Natural killer cell treated with Interleukin-12 subunit alpha and Interleukin-12 subunit beta and Interleukin-15 and Interleukin-18, amount 100 ng/mL, for 72 hours (primary cell): ENCODE data around the gene MYO5C. TPM values are rescaled to one million over a fixed set of nuclear protein-coding genes. Genes with fewer than 3 reads are reported as not detected.
"Not testable (repeated sequence)": the region's sequence is repeated elsewhere in the genome, so short reads cannot be mapped to it uniquely, and the experiment has no call there.

Experiments used
- ATAC-seq, 2 donors: fragments of 150-1000 bp; cut with Tn5 transposase in 1 of 2; sonication (Bioruptor Pico), chemical (Tn5 transposase) in 1 of 2; 2 replicates each; pipeline ENCODE4 v1.10.0; 2021
- DNase-seq: peaks from one replicate; pipeline ENCODE4 v3.0.0; 2022; ENCODE audit warnings: low spot score
- H3K27ac Mint-ChIP-seq, 2 donors: 1 replicate in 1 of 2; 2 replicates in 1 of 2; pipeline ENCODE4 v1.8.0; 2022; ENCODE audit warnings: mixed read lengths in 2 of 2, mild to moderate bottlenecking in 1 of 2, moderate library complexity in 1 of 2
- H3K27me3 Mint-ChIP-seq, 2 donors: 1 replicate in 1 of 2; 2 replicates in 1 of 2; pipeline ENCODE4 v1.8.0; 2022; ENCODE audit warnings: mixed read lengths in 2 of 2
- H3K36me3 Mint-ChIP-seq: one replicate; pipeline ENCODE4 v1.8.0; 2022; ENCODE audit warnings: mixed read lengths
- H3K4me1 Mint-ChIP-seq, 2 donors: 1 replicate in 1 of 2; 2 replicates in 1 of 2; pipeline ENCODE4 v1.8.0; 2022; ENCODE audit warnings: low read depth in 2 of 2, mixed read lengths in 2 of 2, mild to moderate bottlenecking in 1 of 2
- H3K4me3 Mint-ChIP-seq: one replicate; pipeline ENCODE4 v1.8.0; 2022; ENCODE audit warnings: mixed read lengths
- H3K9me3 Mint-ChIP-seq: 2 replicates; pipeline ENCODE4 v1.8.0; 2022; ENCODE audit warnings: mixed read lengths
- total RNA-seq, 2 donors: library from RNA; stranded (reverse); gene quantifications; one replicate each; pipeline ENCODE4 v1.2.3, GENCODE V29; 2022

Gene MYO5C
- total RNA-seq, 2 donors from 2014 or later: 0.42 to 0.45 TPM

DNA sequence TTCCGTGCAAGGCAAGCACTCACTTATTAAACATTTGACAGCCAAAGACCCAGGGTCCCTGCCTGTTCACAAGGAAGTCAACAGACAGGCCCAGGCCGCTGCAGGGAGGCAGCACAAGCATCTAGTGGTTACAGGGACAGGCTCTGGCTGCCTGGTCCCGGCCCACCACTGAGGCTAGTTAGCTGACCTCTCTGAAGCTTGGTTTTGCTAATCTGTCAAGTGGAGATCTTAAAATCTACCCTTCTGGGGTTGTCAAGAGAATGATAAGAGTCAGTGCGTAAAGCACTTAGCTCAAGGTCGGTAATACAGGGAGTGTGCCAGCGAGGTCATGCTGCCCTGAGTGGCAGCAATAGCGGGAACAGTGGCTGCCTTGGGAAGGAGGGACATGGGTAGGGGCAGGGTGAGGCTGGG is 110.4 kb downstream of the MYO5C start:
- Mint-ChIP-seq H3K36me3 (no peaks in the 10 kb centered on the region), H3K9me3 (no peaks in the 10 kb centered on the region), H3K27ac (no peak overlapping the region), H3K27me3 (no peaks in the 10 kb centered on the region), H3K4me3 (no peak overlapping the region), H3K4me1 (peaks cover 0 to 7% of the 10 kb centered on the region in 2 donors)
- DNase-seq (no peak), ATAC-seq (no peak)

DNA sequence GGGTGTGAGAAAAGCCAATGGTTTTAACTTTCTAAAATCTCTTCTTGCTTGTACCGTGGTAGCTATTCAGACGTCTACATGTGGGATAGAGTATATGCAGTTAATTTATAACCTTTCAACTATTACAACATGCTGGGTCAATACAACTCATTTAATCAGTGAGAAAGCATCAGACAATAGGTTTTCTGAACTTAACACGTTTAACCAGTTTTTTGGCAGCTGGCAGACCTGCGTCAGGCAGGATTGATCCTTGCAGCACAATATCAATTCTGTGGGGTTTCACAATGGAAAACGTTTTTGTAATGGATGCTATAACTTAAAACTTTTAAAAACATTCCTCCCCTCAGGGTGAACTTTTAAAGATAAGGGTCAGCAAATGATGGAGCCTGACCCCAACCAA is 110.9 kb downstream of the MYO5C start:
- no peaks in the 10 kb centered on the region for H3K27me3 Mint-ChIP-seq
- no peak for ATAC-seq

DNA sequence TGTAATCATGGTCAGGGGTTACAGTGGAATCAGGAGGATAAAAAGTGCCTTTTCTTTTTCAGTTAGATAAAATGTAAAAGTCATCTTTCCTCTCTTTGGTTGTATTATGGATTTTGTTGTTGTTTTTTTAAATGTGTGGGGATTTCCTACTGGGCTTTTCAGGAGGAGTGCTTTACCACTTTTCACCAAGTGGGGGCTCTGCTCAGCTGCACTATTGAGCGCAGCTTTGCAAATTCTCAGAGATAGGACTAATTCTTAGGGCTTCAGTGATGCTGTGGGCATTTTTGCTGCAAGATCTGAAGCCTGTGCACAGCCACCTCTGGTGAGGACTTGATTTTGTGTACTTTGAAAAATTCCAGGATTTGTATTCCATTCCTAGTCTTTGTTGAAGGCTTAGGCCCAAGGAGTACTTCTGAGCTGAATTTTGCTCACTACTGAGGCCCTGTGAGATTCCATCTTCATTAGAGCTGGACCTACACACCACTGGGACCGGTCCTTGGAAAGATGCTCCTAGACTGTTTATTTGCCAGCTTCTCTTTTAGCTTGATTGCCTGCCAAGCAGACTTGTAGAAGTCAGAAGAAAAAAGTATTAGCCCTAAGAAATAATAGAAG is 111.9 kb downstream of the MYO5C start:
- no peaks in the 10 kb centered on the region for H3K36me3 Mint-ChIP-seq
- H3K27me3 Mint-ChIP-seq: no peaks in the 10 kb centered on the region
- H3K4me3 Mint-ChIP-seq: no peak overlapping the region
- H3K9me3 Mint-ChIP-seq: no peaks in the 10 kb centered on the region
- no peak for ATAC-seq
- DNase-seq: no peak
- no peak overlapping the region for H3K27ac Mint-ChIP-seq
- H3K4me1 Mint-ChIP-seq: peaks cover 7 to 12% of the 10 kb centered on the region in 2 donors

More for the DNA sequence above, 110.9 kb downstream of the MYO5C start:
- Mint-ChIP-seq H3K9me3 (no peaks in the 10 kb centered on the region), H3K27ac (no peak overlapping the region), H3K36me3 (no peaks in the 10 kb centered on the region), H3K4me3 (no peak overlapping the region), H3K4me1 (peaks cover 0 to 7% of the 10 kb centered on the region in 2 donors)
- DNase-seq: no peak

DNA sequence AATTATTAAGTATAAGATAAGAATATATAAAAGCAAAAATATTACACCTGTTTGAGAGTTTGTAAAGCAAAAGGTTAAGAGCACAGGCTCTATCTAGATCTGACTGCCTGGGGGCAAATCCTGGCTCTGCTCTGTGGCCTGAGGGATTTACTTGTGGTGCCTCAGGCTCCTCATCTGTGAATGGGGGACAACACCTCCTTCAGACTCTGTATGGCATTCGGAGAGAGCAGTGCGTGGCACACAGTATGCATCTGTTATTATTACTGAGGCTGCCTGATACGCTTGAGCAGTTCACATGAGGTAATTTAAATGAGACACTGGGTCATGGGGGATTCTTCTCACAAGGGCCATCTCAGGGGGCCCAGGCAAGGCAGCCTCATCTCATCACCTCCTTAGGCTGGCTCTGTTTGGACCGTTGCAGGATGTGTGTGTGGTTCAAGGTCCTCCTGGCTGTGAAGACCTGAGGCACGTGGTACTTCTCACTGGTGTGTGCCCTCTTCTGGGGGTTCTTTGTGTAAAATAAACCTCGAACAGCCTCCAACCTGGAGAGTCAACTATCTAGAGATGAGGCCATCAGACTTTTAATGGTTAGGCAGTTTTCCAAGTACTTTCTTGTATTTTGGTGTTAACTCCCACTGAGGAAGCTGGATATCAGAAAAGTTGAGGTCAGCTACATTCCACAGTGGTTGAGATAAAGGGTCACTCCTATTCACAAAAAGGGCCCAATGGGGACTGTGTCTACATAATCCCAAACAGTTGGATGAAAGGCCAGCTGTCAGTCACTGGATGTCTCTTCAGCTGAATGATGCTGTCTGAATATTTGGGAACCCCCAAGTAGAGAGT is 113.4 kb downstream of the MYO5C start:
- Mint-ChIP-seq H3K27ac (no peak overlapping the region), H3K9me3 (no peaks in the 10 kb centered on the region), H3K36me3 (no peaks in the 10 kb centered on the region), H3K4me3 (no peak overlapping the region), H3K27me3 (no peaks in the 10 kb centered on the region), H3K4me1 (peaks cover 14 to 17% of the 10 kb centered on the region in 2 donors)
- ATAC-seq: no peak
- DNase-seq: no peak

DNA sequence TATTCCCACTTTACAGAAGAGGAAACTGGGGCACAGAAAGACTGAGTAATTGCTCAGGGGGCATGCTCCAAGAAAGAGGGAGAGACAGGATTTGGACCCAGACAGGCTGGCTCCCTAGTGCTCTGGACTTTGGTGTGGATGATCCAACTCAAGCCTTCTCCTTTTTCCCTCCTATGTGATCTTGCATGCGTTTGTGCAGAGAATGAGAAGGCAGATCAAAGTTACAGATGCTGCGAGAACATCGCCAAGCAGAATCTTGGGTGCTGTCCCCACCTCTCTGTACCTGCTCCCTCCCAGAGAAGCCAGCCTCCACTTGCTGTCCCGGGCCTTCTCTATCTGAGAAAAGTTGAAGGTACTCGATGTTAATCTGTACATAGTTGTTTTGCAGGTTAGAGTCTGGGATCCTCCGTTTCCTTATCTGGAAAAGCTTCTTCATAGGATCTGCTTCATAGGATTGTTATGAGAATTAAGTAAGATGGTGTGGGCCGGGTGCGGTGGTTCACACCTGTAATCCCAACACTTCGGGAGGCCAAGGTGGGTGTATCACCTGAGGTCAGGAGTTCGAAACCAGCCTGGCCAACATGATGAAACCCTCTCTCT is 114.7 kb downstream of the MYO5C start:
- no peaks in the 10 kb centered on the region for H3K27me3 Mint-ChIP-seq
- peak overlapping the region; percentile 90 for H3K4me3 Mint-ChIP-seq
- no peaks in the 10 kb centered on the region for H3K9me3 Mint-ChIP-seq
- DNase-seq (no peak), ATAC-seq (no peak)
- H3K27ac Mint-ChIP-seq: peak overlapping the region in 1 of 2 donors; percentile 50
- peaks cover 14 to 17% of the 10 kb centered on the region in 2 donors for H3K4me1 Mint-ChIP-seq
- H3K36me3 Mint-ChIP-seq: no peaks in the 10 kb centered on the region

DNA sequence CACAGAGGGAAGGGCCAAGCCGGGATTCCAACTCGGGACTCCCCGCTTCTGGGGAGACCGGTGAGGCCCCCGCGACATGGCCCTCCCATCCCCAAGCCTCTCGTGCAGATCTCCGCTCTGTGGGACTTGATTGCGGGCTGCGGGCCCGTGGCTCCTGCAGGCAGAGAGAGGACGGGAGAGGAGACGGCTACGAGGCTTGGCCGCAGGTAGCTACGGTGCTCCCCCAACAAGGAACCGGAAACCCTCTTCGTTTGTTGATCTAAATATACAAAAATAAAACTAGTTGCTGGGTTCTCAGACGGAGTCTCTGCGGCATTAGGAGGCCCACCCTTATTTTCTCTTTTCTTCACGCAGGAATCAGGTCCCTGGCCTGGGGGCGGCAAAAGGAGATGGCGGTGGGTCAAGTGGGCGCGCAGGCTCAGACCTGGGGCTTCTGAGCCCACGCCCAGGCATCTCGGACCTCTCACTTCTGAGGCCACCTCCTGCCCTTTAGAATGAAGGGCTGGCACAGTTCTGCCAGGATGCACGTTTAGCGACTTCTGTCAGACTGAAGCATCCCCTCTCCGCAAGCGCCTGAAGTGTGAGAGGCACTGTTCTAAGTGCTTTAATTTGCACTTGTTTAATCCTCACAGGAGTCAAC is 115.3 kb downstream of the MYO5C start:
- DNase-seq: no peak
- Mint-ChIP-seq H3K36me3 (no peaks in the 10 kb centered on the region), H3K9me3 (no peaks in the 10 kb centered on the region), H3K4me3 (peak overlapping the region; percentile 90), H3K4me1 (peaks cover 14 to 17% of the 10 kb centered on the region in 2 donors), H3K27ac (peak overlapping the region in 1 of 2 donors; percentile 50), H3K27me3 (no peaks in the 10 kb centered on the region)
- peak; percentile 0 to 11 for ATAC-seq

DNA sequence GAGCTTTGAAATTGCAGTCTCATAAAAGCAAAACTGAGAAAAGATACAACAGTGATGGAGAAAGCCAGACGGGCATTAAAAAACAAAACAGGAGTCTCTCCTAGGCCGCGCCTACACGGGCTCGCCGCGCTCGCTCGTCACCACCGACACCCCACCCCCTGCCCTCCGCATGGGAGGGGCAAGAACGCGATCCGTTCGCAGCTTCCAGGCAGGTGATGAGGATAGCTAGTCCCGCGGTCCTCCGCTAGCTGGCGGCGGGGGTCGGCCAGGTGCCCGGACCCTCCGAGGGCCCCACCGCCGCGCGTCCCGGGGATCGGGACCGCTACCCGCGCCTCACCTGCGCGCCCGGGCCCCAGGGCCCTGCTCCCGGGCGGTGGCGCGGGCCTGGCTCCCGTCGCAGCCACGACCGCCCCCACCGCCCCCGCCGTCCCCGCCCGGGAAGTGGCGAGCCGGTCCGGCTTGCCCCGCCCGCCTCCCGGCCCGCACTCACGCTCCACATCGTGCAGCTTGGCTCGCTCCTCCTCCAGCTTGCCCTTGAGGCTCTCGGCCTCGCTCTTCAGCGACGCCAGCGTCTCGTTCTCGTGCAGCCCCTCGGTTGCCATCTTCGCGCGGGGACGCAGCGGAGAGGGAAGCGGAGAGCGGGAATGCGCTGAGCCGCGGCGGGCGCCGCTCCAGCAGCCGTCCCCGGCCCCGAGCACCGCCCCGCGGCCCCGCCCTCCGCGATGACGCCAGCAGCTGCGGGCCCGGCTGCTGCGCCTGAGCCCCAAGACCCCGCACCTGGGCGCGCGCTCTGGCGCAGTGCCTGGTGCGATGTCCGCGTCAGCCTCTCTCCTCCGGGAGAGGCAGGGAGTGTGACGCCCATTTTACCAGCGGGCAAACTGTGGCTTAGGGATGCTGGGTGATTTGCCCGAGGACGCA is 116.1 kb downstream of the MYO5C start:
- Mint-ChIP-seq H3K36me3 (no peaks in the 10 kb centered on the region), H3K4me1 (peaks cover 14 to 17% of the 10 kb centered on the region in 2 donors), H3K4me3 (peak overlapping the region; percentile 90), H3K9me3 (no peaks in the 10 kb centered on the region), H3K27ac (peak overlapping the region; percentile 75 to 91), H3K27me3 (no peaks in the 10 kb centered on the region)
- DNase-seq: peak; percentile 81
- ATAC-seq: peak; percentile 91 to 92

DNA sequence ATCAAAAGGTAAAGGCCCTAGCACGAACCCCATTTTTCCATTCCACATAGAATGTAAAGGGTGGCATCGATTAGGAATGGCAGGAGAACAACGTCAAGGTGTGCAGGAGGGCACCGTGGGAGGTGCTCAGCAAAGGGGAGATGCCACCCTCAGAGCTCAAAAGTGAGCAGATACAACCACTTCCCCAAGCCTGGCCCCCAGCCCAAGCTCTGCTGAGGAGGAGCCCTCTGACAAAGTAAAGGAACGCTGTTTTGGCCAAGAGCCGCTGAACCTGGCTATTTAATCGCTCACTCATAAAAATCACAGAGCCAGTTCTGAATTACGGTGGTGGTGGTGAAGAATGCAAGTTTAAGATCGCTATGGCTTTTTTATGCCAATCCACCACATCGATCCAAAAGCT is 116.8 kb downstream of the MYO5C start:
- peak overlapping the region; percentile 90 for H3K4me3 Mint-ChIP-seq
- no peaks in the 10 kb centered on the region for H3K27me3 Mint-ChIP-seq
- H3K9me3 Mint-ChIP-seq: no peaks in the 10 kb centered on the region
- ATAC-seq (no peak), DNase-seq (no peak)
- peaks cover 14 to 20% of the 10 kb centered on the region in 2 donors for H3K4me1 Mint-ChIP-seq
- H3K36me3 Mint-ChIP-seq: no peaks in the 10 kb centered on the region
- peak overlapping the region; percentile 75 to 91 for H3K27ac Mint-ChIP-seq

DNA sequence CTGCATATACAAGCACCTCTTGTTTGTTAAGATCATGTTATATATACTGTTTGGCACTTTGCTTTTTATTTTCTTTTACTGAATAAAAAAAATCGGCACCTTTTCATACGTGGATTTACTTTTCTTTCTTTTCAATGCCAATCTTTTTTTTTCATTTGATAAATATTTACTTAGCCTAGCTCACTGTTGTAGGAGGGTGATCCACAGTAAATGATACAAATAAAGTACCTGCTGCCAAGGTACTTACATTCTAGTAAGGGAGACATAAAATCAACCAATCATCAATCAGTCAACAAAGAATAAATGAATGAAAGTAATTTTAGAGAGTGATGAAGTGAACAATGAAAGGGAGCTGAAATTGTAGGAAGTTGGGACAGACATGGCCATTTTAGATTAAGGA is 122.7 kb downstream of the MYO5C start:
- Mint-ChIP-seq H3K27me3 (no peaks in the 10 kb centered on the region), H3K27ac (no peak overlapping the region), H3K4me1 (peaks cover 0 to 8% of the 10 kb centered on the region in 2 donors), H3K4me3 (no peak overlapping the region), H3K36me3 (no peaks in the 10 kb centered on the region), H3K9me3 (no peaks in the 10 kb centered on the region)
- ATAC-seq (no peak), DNase-seq (no peak)

DNA sequence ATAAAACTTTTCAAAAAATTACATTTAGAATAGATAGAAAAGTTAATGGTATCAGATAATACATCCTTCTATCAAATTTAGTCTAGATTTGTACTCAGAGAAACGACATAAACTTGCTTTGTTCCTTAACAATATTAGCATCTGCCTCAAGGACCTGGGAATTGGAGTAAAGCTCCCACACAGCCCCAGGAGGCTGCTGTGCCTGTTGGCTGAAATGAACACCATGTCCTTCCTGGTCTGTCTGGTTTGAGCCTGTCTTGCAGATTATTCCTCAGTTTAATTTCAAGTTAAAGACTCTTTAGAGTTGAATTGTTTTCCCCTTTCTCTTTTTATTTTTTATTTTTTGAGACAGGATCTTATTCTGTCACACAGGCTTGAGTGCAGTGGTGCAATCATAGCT is 123.8 kb downstream of the MYO5C start:
- Mint-ChIP-seq H3K9me3 (no peaks in the 10 kb centered on the region), H3K4me3 (no peak overlapping the region), H3K4me1 (peaks cover 0 to 8% of the 10 kb centered on the region in 2 donors), H3K27me3 (no peaks in the 10 kb centered on the region), H3K27ac (no peak overlapping the region), H3K36me3 (no peaks in the 10 kb centered on the region)
- no peak for DNase-seq
- no peak for ATAC-seq

DNA sequence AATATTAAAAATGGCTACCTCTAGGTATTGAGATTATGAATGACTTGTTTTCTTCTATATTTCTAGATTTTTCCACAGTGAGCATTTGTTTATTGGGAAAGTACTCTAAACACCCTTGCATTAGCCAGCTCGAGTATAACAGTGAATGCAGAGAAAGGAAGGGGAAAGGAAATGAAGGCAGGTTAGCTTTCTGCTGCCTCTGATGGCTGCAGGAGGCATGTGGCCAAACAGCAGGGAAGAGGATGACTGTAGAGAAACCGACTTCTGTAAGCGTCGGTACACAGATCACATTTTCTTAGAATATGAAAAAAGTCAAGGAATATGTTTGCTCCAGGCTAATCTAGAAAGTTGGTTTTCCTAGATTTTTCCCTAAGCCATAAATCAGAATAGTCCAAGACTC is 124.2 kb downstream of the MYO5C start:
- DNase-seq: no peak
- H3K36me3 Mint-ChIP-seq: no peaks in the 10 kb centered on the region
- no peaks in the 10 kb centered on the region for H3K9me3 Mint-ChIP-seq
- H3K27me3 Mint-ChIP-seq: no peaks in the 10 kb centered on the region
- no peak for ATAC-seq
- H3K4me3 Mint-ChIP-seq: no peak overlapping the region
- H3K4me1 Mint-ChIP-seq: peaks cover 0 to 8% of the 10 kb centered on the region in 2 donors
- H3K27ac Mint-ChIP-seq: no peak overlapping the region

DNA sequence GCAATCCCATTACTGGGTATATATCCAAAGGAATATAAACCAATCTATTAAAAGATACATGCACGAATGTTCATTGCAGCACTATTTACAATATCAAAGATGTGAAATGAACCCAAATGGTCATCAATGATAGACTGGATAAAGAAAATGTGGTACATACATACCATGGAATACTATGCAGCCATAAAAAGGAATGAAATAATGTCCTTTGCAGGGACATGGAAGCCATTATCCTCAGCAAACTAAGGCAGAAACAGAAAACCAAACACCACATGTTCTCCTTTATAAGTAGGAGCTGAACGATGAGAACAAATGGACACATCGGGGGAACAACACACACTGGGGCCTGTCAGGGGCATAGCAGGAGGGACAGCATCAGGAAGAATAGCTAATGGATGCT is 125.4 kb downstream of the MYO5C start:
- H3K9me3 Mint-ChIP-seq, DNase-seq, ATAC-seq, H3K4me3 Mint-ChIP-seq, H3K36me3 Mint-ChIP-seq, H3K27ac Mint-ChIP-seq, H3K27me3 Mint-ChIP-seq, H3K4me1 Mint-ChIP-seq: not testable (repeated sequence)
